Heart right ventricle (tissue), 16 donors: ENCODE results near the gene NRIP1. TPM values are rescaled to one million over a fixed set of nuclear protein-coding genes. Genes with fewer than 3 reads are reported as not detected.

ENCODE experiments used
- ATAC-seq, 8 donors: fragments of 200-7000 bp; cut with Tn5 transposase; one replicate each; pipeline ENCODE4 v1.9.1; 2020; ENCODE audit warnings: mild to moderate bottlenecking in 8 of 8, moderate library complexity in 8 of 8, moderate number of reproducible peaks in 1 of 8
- DNase-seq, 2 donors: peaks; one replicate each; pipeline ENCODE4 v3.0.0-alpha.2; 2020
- H3K27ac ChIP-seq, 10 donors: fragments of 200-600 bp; sonication (generic) in 2 of 10; one replicate each; pipeline versions ENCODE4 v1.5.0 to v1.8.0; 2020 to 2022; ENCODE audit warnings: mild to moderate bottlenecking in 3 of 10
- H3K27me3 ChIP-seq, 7 donors: fragments of 200-600 bp; one replicate each; pipeline ENCODE4 v1.8.0; 2021 to 2022; ENCODE audit warnings: mild to moderate bottlenecking in 2 of 7
- H3K36me3 ChIP-seq, 9 donors: fragments of 200-600 bp; sonication (generic) in 1 of 9; one replicate each; pipeline versions ENCODE4 v1.5.0 to v1.8.0; 2020 to 2022; ENCODE audit warnings: mild to moderate bottlenecking in 2 of 9
- H3K4me1 ChIP-seq, 9 donors: fragments of 200-600 bp; sonication (generic) in 1 of 9; one replicate each; pipeline versions ENCODE4 v1.5.0 to v1.8.0; 2020 to 2022; ENCODE audit warnings: mild to moderate bottlenecking in 4 of 9
- H3K4me3 ChIP-seq, 10 donors: fragments of 200-600 bp; sonication (generic) in 2 of 10; one replicate each; pipeline versions ENCODE4 v1.5.0 to v1.8.0; 2020 to 2022; ENCODE audit warnings: mild to moderate bottlenecking in 7 of 10, moderate library complexity in 2 of 10
- H3K9me3 ChIP-seq, 11 donors: fragments of 200-600 bp in 10 of 11; sonication (generic) in 2 of 11; one replicate each; pipeline versions ENCODE4 v1.5.0 to v1.8.0; 2013 to 2022; ENCODE audit warnings: mild to moderate bottlenecking in 2 of 11, control low read depth in 1 of 11, moderate library complexity in 1 of 11
- CTCF ChIP-seq, 9 donors: fragments of 200-600 bp; sonication (generic) in 2 of 9; IDR thresholded peaks; one replicate each; pipeline versions ENCODE4 v1.5.0 to v1.8.0; 2021 to 2022; ENCODE audit warnings: antibody characterized with exemption in 9 of 9, mild to moderate bottlenecking in 5 of 9, moderate library complexity in 1 of 9
- WGBS, 2 donors: extraction: QIAGEN DNeasy Blood & Tissue Kit; methylation state at CpG; one replicate each; pipeline ENCODE4 v1.1.7; 2013; ENCODE audit warnings: inconsistent platforms in 1 of 2; 5-methylcytosine and 5-hydroxymethylcytosine counted together
- intact Hi-C, 10 donors: fragments of 100-400 bp; cut with DNase I; formaldehyde crosslinking; loops; one replicate each; pipeline versions ENCODE4 v1.11.1 to v1.14.2; 2022
- polyA plus RNA-seq, 2 donors: library from polyadenylated mRNA; stranded (reverse); fragments of 200-250 nt; gene quantifications; one replicate each; pipeline ENCODE4 v1.2.3, GENCODE V29; 2013
- total RNA-seq, 10 donors: library from RNA; stranded (reverse); fragmentation: NEBNext Ultra II Directional in 3 of 10; extraction: Animal tissue kit (Norgen Biotek cat#: 25700) in 3 of 10; gene quantifications; one replicate each; pipeline versions ENCODE4 v1.2.1 to v1.2.4, GENCODE V29; 2021 to 2023
- donor health status: Arrhythmogenic right ventricular cardiomyopathy.
- donor health status: ischemic (EF 13 %, LVEDD 7.1; RV severe dilation, severe dysfunction).
- donor health status: healthy with polysubstance abuse.
- donor health status: DM: no; HTN: yes; CAD: no.
- donor health status: DM: no; HTN: no; CAD: no.
- donor health status: ischemic (EF 25% LVEDD 6.9; RV normal size, moderate dysfunction).
- donor health status: ischemic (EF 25% LVEDD 5.7; RV mildly dilated, moderate dysfunction).
- donor health status: healthy.
- donor health status: DM: yes; HTN: yes; CAD: no.
- donor health status: Ischemic cardiomyopathy.
- donor health status: ischemic (EF 35%, LVEDD 5.7; RV mildly dilated, moderate dysfunction).
- donor health status: nonischemic (EF 11% LVEDD 7.7; RV severe dilation, severe dysfunction).
- donor health status: DM: yes; HTN: yes; CAD: no.
- donor health status: PGD.
- donor health status: ischemic (EF 29% LVEDD 5.4; RV normal size, mild dysfunction).
- donor health status: nonischemic (EF 23%, LVEDD 6.1; RV moderate dilation, normal function).

NRIP1 gene
- total and polyA plus RNA-seq, 12 donors, result 3.2 to 40.3 (median 17.4) TPM

DNA sequence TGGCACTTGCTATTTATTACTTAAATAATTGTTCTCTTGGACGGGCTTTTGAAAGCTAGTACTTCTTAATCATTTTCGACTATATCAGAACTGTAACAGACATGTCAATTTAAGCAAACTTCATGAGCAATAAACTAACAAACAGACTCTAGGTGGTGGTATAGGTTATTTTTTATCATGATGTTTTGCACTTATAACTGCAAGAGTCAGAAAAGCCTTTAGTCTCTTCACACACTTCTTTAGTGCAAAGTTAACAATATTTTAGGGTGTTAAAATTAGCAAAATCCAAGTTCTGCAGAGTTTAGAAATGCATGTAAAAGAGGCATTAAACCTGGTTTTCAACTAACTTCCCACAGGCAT is 2.2 kb downstream of the NRIP1 start:
- intact Hi-C loops, result loop anchor here in 9 of 10 donors (2.0 to 10.0 kb wide), 10 partner anchors 85 to 678 kb away; partner anchors contain the start of gene HSPA13 (in 1 of the 9)
- 25 to 38% methylated on average over 2 of the region's 2 CpGs for WGBS, 2 donors
- peak in 5 of 9 donors; percentile 22 to 44 (median 26) for TF ChIP-seq CTCF (IDR thresholded peaks at IDR 0.05)
- no peaks in the 10 kb centered on the region for H3K9me3 ChIP-seq
- peak overlapping the region in 8 of 10 donors; percentile 83 to 96 (median 92) for H3K4me3 ChIP-seq
- H3K36me3 ChIP-seq, result no peaks in the 10 kb centered on the region
- peak overlapping the region in 1 of 10 donors; percentile 97 for H3K27ac ChIP-seq
- no peaks in the 10 kb centered on the region for H3K27me3 ChIP-seq
- no peak for DNase-seq
- H3K4me1 ChIP-seq, result peaks cover 0 to 69% (median 60%) of the 10 kb centered on the region in 9 donors
- no peak for ATAC-seq

GRCh38 chr21:15061747-15062605 is 2.8 kb downstream of the NRIP1 start:
- H3K4me3 ChIP-seq, result peak overlapping the region in 6 of 10 donors; percentile 83 to 96 (median 90)
- H3K9me3 ChIP-seq, result no peaks in the 10 kb centered on the region
- ATAC-seq (no peak), DNase-seq (no peak)
- H3K36me3 ChIP-seq, result no peaks in the 10 kb centered on the region
- peaks cover 3 to 75% (median 66%) of the 10 kb centered on the region in 9 donors for H3K4me1 ChIP-seq
- no peak for TF ChIP-seq CTCF (IDR thresholded peaks at IDR 0.05)
- WGBS, 2 donors, result 47 to 56% methylated on average over 6 of the region's 6 CpGs
- H3K27me3 ChIP-seq, result no peaks in the 10 kb centered on the region
- intact Hi-C loops, result loop anchor here in 9 of 10 donors (2.0 to 10.0 kb wide), 10 partner anchors 85 to 677 kb away; partner anchors contain the start of gene HSPA13 (in 1 of the 9)
- H3K27ac ChIP-seq, result peak overlapping the region in 1 of 10 donors; percentile 97

- intact Hi-C loops, result loop anchor here in 9 of 10 donors (5.0 to 10.0 kb wide), 9 partner anchors 84 to 676 kb away; partner anchors contain the start of gene HSPA13 (in 1 of the 9)
- no peak for TF ChIP-seq CTCF (IDR thresholded peaks at IDR 0.05)
- DNase-seq (no peak), ATAC-seq (no peak)
- H3K36me3 ChIP-seq, result no peaks in the 10 kb centered on the region
- 36 to 49% methylated on average over 4 of the region's 4 CpGs for WGBS, 2 donors
- no peaks in the 10 kb centered on the region for H3K9me3 ChIP-seq
- H3K27me3 ChIP-seq, result no peaks in the 10 kb centered on the region
- peaks cover 3 to 75% (median 72%) of the 10 kb centered on the region in 9 donors for H3K4me1 ChIP-seq
- peak overlapping the region in 1 of 10 donors; percentile 96 for H3K4me3 ChIP-seq
- H3K27ac ChIP-seq, result peak overlapping the region in 1 of 10 donors; percentile 97
Measured at GRCh38 chr21:15061279-15061678, 3.5 kb downstream of the NRIP1 start.

DNA sequence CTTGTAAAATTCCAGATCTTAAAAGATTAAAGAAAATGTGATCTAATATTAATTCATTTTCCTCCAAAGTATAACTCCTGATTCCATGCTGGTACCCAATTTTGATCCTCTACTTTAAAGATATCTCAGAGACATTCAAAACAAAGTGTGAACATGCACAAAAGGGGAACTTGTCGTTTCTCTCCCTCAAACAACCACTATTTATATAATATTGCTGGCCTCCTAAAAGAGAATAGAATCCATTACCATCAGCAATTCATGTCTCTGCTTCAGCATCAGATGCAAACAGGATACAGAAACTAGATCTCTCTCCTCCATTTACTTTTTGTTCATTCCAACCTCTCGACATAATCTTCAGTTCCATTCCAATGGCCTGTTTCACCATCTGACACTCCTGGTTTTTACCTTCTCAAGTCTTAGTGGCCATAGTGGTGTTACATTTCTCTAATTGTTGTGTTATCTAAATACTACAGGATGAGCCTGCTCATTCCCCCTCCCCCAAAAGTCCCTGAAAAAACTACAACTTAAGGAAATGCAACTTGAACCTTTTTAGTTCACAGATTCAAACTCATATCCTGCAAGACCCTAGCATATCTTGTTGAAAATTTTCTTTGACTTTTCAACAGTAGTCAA is 4.1 kb downstream of the NRIP1 start:
- intact Hi-C loops, result loop anchor here in 9 of 10 donors (5.0 to 10.0 kb wide), 9 partner anchors 83 to 676 kb away; partner anchors contain the start of gene HSPA13 (in 1 of the 9)
- H3K4me1 ChIP-seq, result peaks cover 3 to 81% (median 78%) of the 10 kb centered on the region in 9 donors
- no peaks in the 10 kb centered on the region for H3K36me3 ChIP-seq
- H3K9me3 ChIP-seq, result no peaks in the 10 kb centered on the region
- no peak overlapping the region for H3K4me3 ChIP-seq
- no peak for TF ChIP-seq CTCF (IDR thresholded peaks at IDR 0.05)
- WGBS, 2 donors, result 31 to 36% methylated on average over 2 of the region's 2 CpGs
- H3K27ac ChIP-seq, result peak overlapping the region in 1 of 10 donors; percentile 97
- DNase-seq (no peak), ATAC-seq (no peak)
- no peaks in the 10 kb centered on the region for H3K27me3 ChIP-seq
